ENCODE data around the gene HOXB5. TPM values are rescaled to one million over a fixed set of nuclear protein-coding genes. Genes with fewer than 3 reads are reported as not detected.

Gene HOXB5
- total RNA-seq, 1 donor from 2014 or later, result not detected

DNA sequence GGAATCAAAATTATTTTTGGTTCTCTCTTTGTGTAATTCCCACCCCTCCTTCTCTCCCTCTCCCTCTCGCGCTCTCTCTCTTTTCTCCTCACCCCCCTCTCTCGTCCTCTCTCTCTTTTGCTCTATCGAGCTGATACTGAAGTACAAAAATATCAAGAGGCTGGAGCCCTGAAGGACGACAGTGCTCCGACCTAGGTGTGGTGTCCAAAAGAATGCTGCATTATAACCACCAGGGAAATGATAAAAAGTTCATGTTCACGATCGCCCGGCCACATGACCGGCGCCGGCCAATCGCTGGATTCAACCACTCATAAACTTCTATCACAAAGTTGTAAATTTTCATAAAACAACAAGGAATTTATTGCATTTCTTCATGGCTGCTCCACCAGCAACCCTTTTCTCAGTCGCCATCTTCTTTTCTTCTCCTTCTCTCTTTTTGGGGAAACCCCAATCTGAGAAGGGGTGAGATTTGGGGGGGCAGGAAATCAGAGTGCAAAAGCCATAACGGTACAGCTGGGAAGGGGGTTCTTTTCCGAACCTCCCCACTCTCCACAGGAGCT lies 11.3 kb upstream of the HOXB5 start, which contains the start of gene HOXB6:
Gene HOXB6 (minus strand): TSS at position 217 of the 560 bp plus-strand sequence. CDS start 6,836 bp downstream, outside the sequence.
- Histone ChIP-seq H3K9me3 (ENCODE audit: insufficient read depth, low read depth, low read length) (peaks cover 3% of the 10 kb centered on the region), H4K20me1 (ENCODE audit: insufficient read depth, low read length) (peaks cover 28% of the 10 kb centered on the region), H3K36me3 (ENCODE audit: insufficient read depth, low read length) (no peaks in the 10 kb centered on the region), H3K27ac (ENCODE audit: low read depth, low read length) (no peak within 1 kb of the TSS), H2AFZ (ENCODE audit: low read depth, low read length) (no peak within 1 kb of the TSS), H3K4me1 (ENCODE audit: insufficient read depth, low read length) (no peaks in the 10 kb centered on the region), H3K27me3 (ENCODE audit: insufficient read depth, low read length) (peaks cover 96% of the 10 kb centered on the region), H3K4me3 (ENCODE audit: insufficient read depth, low read depth, low read length) (no peak within 1 kb of the TSS), H3K9ac (ENCODE audit: low read length) (no peak within 1 kb of the TSS), H3K79me2 (ENCODE audit: insufficient read depth, low read length) (no peaks in the 10 kb centered on the region), H3K4me2 (ENCODE audit: low read length) (no peak within 1 kb of the TSS)
- DNase-seq (ENCODE audit: low read depth), result no peak
- no peak within 1 kb of the TSS for H3K4me3 Mint-ChIP-seq (ENCODE audit: unreplicated experiment)
- H3K36me3 Mint-ChIP-seq (ENCODE audit: low read depth, unreplicated experiment), result no peaks in the 10 kb centered on the region
- peak within 1 kb of the TSS; percentile 69 for H3K27ac Mint-ChIP-seq (ENCODE audit: unreplicated experiment)
- H3K27me3 Mint-ChIP-seq (ENCODE audit: low read depth, unreplicated experiment), result peaks cover 94% of the 10 kb centered on the region
- no peak for FAIRE-seq
- TF ChIP-seq EZH2 (IDR thresholded peaks at IDR 0.05; ENCODE audit: insufficient read depth, low read length), result no peak
- TF ChIP-seq, protein P1, sequence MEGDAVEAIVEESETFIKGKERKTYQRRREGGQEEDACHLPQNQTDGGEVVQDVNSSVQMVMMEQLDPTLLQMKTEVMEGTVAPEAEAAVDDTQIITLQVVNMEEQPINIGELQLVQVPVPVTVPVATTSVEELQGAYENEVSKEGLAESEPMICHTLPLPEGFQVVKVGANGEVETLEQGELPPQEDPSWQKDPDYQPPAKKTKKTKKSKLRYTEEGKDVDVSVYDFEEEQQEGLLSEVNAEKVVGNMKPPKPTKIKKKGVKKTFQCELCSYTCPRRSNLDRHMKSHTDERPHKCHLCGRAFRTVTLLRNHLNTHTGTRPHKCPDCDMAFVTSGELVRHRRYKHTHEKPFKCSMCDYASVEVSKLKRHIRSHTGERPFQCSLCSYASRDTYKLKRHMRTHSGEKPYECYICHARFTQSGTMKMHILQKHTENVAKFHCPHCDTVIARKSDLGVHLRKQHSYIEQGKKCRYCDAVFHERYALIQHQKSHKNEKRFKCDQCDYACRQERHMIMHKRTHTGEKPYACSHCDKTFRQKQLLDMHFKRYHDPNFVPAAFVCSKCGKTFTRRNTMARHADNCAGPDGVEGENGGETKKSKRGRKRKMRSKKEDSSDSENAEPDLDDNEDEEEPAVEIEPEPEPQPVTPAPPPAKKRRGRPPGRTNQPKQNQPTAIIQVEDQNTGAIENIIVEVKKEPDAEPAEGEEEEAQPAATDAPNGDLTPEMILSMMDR (IDR thresholded peaks at IDR 0.05; ENCODE audit: insufficient read depth, low read depth, low read length), result no peak
- peaks cover 44% of the 10 kb centered on the region for H3K9me3 Mint-ChIP-seq (ENCODE audit: unreplicated experiment)
- no peaks in the 10 kb centered on the region for H3K4me1 Mint-ChIP-seq (ENCODE audit: low read depth, unreplicated experiment)

DNA sequence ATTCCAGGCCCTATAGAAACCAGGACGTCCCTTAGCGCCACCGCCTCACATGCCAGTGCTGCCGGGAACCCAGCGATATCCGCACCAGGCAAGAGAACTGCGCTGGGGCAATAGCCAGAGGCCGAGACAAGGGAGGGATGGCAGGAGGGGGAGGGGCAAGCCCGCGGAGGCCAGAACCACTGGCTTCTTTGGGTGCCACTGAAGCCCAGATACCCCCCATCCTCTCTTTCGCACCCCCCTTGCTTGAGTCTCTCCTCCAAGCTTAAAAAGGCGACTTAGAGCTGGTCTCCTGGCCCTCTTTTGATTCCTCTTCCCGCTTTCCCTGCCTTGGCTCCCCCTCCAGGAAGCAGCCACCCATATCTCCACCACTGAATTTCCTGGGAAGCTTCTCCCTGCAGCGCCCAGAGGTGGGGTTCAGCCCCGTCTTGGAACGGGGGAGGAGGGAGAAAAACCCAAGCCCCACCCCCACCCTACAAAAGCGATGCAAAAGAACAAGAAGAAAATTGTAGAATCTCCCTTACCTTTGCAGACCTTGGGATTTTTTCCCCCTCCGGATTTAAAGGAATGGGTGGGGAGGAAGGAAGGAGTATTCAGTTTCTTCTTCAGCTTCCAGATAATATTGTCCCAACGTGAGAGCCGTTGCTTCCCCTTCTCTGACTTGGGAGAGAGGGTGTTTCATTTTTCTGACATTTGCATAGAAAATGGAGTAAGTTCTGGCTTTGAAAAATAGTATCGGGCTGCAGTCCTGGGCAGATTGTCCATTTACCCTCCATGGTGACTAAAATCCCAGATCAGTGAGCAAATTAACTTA lies 10.6 kb upstream of the HOXB5 start:
- Mint-ChIP-seq H3K9me3 (ENCODE audit: unreplicated experiment) (peaks cover 48% of the 10 kb centered on the region), H3K27ac (ENCODE audit: unreplicated experiment) (no peak overlapping the region), H3K4me3 (ENCODE audit: unreplicated experiment) (no peak overlapping the region), H3K27me3 (ENCODE audit: low read depth, unreplicated experiment) (peaks cover 94% of the 10 kb centered on the region), H3K36me3 (ENCODE audit: low read depth, unreplicated experiment) (no peaks in the 10 kb centered on the region), H3K4me1 (ENCODE audit: low read depth, unreplicated experiment) (no peaks in the 10 kb centered on the region)
- no peaks in the 10 kb centered on the region for H3K79me2 ChIP-seq (ENCODE audit: insufficient read depth, low read length)
- no peak overlapping the region for H2AFZ ChIP-seq (ENCODE audit: low read depth, low read length)
- peaks cover 35% of the 10 kb centered on the region for H4K20me1 ChIP-seq (ENCODE audit: insufficient read depth, low read length)
- H3K9ac ChIP-seq (ENCODE audit: low read length), result no peak overlapping the region
- no peak for DNase-seq (ENCODE audit: low read depth)
- TF ChIP-seq EZH2 (IDR thresholded peaks at IDR 0.05; ENCODE audit: insufficient read depth, low read length), result peak; percentile 30
- TF ChIP-seq, protein P1 (IDR thresholded peaks at IDR 0.05; ENCODE audit: insufficient read depth, low read depth, low read length), result no peak
- no peak overlapping the region for H3K4me3 ChIP-seq (ENCODE audit: insufficient read depth, low read depth, low read length)
- no peaks in the 10 kb centered on the region for H3K4me1 ChIP-seq (ENCODE audit: insufficient read depth, low read length)
- H3K27ac ChIP-seq (ENCODE audit: low read depth, low read length), result no peak overlapping the region
- no peak overlapping the region for H3K4me2 ChIP-seq (ENCODE audit: low read length)
- peaks cover 3% of the 10 kb centered on the region for H3K9me3 ChIP-seq (ENCODE audit: insufficient read depth, low read depth, low read length)
- no peak for FAIRE-seq
- H3K36me3 ChIP-seq (ENCODE audit: insufficient read depth, low read length), result no peaks in the 10 kb centered on the region
- H3K27me3 ChIP-seq (ENCODE audit: insufficient read depth, low read length), result peaks cover 96% of the 10 kb centered on the region
